HG02642 (cell line): ENCODE data around the gene CUL7.
"Not testable (repeated sequence)": the region's sequence is repeated elsewhere in the genome, so short reads cannot be mapped to it uniquely, and the experiment has no call there.

Experiments used
- ATAC-seq: cut with Tn5 transposase; IDR thresholded peaks from one replicate; pipeline ENCODE4 v1.9.1; 2021; ENCODE audit warnings: mild to moderate bottlenecking; ENCODE audit not compliant: unreplicated experiment, poor library complexity

CUL7 gene

GRCh38 chr6:43052225-43052841 is 1.3 kb downstream of the CUL7 start:
- ATAC-seq, result no peak

GRCh38 chr6:43050981-43051380 is 2.7 kb downstream of the CUL7 start:
- ATAC-seq, result no peak

GRCh38 chr6:43047998-43048397 is 5.7 kb downstream of the CUL7 start:
- no peak for ATAC-seq

DNA sequence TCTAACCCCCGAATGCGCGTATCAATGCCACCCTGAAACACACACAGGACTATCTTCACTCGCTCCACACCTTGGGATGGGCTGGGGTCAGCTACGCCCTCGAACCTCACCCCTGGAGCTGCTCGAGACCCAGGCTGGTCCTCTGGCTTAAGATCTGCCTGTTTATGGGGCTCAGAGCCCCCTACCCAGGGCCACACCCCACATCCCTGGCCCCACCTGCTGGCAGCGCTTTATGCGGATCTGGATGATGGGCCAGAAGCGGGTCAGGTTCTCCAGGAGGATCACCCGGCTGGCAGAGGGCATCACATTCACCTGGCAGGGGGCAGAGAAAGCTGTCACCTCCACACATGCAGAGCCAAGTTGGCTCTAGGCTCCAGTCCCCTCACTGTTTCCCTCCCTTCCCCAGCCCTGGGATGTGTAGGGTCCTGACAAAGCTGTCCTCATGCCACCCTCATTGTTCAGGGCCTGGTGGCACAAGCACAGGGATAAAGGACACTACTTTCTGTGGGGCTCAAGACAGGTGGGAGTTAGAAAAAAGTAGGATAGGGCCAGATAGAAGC is 8.2 kb downstream of the CUL7 start:
- ATAC-seq, result no peak

DNA sequence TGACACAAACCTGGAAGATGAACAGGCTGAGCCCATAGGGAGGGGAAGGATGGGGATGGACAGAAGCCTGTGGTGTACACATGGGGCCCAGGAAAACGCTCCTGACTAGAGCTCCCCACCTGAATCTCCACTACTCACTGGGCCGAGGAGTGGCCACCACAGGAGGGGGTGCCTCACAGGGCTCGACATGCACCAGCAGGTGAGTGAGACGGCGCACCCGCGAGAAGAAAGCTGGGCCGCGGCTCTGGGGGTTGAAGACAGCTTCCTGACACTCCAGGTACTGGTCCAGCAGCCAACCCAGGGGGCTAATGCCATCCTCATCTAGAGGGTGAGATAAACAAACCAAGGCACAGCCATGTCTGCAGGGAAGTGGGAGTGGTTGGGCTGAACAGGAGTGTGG is 10.3 kb downstream of the CUL7 start:
- ATAC-seq, result no peak

- ATAC-seq, result not testable (repeated sequence)
These were observed 12.2 kb downstream of the CUL7 start for GRCh38 chr6:43041475-43041874.

DNA sequence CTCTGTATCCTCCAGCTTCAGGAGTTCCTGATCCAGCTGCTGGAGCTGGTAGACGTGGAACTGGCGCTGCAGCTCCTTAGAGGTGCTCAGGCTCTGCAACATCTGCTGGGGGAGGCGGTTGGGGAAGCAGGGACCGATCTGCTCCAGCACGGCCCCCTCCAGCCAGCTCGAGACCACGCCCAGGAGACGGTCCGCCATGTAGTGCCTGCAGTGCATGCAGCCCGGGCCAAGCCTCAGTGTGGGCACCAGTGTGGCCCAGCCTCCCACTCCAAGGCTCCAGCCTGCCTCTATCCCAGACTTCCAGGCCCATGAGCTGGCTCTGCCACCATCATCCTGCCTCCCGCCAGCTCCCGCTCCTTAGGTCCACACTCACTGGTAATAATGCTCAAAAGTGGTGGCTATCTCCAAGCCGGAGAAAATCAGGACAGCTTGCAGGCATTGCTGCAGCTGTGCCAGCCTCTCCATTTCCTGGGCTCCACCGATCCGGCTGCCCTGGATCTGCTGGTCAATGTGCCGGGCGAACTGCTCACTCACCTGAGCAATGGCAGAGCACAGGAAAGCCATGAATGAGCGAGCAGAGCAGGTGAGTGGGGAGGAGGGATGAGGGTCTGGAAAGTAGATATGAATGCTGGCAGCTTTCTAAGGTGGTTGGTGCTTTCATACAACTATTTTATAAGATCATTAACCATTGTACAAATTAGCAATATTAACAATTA is 13.0 kb downstream of the CUL7 start:
- no peak for ATAC-seq

GRCh38 chr6:43038727-43039126 is 14.9 kb downstream of the CUL7 start:
- no peak for ATAC-seq

DNA sequence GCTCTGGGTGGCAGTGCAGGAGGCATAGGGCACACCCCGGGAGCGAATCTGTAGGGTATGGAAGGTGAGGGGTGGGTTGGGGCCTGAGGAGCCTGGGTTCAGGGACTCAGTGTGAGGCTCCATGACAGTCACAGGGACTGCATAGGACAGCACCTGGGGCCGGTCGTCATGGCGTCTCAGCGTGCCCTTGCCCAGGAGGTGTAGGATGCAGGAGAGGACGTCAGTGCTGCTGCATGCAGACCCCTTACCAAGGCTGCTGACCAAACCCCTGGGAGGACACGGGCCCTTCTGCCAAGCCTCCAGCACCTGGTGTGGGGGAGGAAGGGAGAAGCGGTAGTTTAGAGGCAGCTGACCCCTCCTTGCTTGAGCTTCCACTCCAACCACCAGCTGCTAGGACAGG is 15.9 kb downstream of the CUL7 start:
- no peak for ATAC-seq

GRCh38 chr6:43037197-43037596 is 16.5 kb downstream of the CUL7 start:
- no peak for ATAC-seq

- no peak for ATAC-seq
These were observed 16.9 kb downstream of the CUL7 start for GRCh38 chr6:43036712-43037111.

GRCh38 chr6:43035495-43036194 is 18.0 kb downstream of the CUL7 start:
- no peak for ATAC-seq

DNA sequence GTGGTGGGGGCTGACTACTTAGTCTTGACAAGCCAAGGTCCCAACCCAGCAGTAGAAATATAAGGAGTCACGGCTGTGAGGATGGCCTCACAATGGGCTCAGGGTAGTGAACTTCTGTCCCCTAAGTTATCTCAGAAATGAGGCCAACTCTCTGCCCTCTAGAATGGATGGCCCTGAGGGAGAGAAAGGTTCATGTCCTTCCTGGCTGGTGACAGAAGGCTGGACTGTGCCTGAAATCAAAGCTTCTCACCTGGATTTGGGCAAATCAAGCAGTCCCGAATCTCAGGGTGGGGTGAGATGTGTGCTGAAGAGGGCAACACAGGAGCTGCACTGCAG is 19.5 kb downstream of the CUL7 start:
- no peak for ATAC-seq

DNA sequence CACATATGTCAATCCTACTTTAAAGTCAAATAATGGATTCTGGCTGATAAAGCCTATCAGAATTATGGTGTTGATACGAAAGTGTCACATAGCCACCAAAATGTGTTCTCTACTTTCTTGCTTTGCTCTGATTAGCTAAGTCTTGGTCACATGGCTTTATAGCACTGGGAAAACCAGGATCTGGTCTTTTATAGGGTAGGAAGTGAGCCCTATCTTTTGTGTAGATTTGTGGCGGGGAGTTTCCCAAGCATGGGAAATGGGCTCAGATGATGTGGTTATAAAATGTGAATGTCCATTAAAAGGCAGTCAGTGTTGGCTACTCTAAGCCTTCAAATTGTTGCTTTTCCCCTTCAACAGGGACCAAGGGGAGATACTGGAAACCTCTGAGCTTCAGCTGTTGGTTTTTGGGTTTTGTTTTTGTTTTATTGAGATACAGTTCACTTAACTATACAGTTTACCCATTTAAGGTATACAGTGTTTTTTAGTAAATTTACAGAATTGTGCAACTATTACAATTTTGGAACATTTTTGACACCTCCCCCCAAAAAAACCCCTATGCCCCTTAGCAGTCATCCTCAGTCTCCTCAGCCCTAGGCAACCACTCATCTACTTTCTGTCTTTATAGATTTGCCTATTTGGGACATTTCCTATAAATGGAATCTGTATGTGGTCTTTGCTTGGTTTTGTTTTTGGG is 20.0 kb downstream of the CUL7 start:
- ATAC-seq, result no peak

DNA sequence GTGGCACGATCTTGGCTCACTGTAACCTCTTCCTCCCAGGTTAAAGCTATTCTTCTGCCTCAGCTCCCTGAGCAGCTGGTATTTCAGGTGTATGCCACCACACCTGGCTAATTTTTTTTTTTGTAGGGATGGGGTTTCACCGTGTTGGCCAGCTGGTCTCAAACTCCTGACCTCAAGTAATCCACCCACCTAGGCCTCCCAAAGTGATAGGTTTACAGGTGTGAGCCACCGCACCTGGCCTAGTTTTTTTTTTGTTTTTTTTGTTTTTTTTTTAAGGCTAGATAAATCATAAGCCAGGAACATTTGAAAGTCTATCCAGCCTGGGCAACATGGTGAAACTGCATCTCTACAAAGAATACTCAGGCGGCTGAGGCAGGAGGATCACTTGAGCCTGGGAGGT is 21.3 kb downstream of the CUL7 start:
- ATAC-seq, result no peak

GRCh38 chr6:43029120-43029519 is 24.5 kb downstream of the CUL7 start:
- no peak for ATAC-seq

DNA sequence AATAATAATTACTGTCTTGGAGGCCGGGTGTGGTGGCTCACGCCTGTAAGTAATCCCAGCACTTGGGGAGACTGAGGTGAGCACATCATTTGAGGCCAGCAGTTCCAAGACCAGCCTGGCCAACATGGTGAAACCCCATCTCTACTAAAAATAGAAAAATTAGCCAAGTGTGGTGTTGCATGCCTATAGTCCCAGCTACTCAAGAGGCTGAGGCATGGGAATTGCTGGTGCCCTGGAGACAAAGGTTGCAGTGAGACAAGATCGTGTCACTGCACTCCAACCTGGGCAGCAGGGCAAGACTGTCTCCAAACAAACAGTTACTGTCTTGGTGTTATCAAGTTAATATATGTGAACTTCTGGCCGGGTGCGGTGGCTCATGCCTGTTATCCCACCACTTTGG is 27.3 kb downstream of the CUL7 start:
- ATAC-seq, result no peak

DNA sequence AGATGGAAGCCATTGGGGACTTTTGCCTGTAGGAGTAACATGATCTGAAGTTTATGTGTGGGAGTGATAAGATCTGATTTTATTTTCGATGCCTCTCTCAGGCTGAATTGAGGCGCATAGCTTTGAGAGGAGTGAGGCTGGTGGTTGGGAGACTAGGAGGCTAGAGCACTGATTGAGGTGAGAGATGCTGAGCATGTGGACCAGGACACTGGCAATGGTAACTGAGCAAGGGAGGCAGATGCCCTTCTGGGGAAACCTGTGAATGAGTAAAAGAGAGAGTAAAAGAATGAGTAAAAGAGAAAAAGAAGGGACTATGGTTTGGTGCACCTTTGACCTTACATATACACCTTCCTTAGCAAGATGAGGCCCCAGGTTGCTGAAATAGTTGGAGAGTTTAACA is 29.2 kb downstream of the CUL7 start:
- ATAC-seq, result no peak

- peak; percentile 79 for ATAC-seq
These were observed 32.2 kb downstream of the CUL7 start, which contains the start of gene RRP36 for GRCh38 chr6:43021270-43022047. TSS of gene RRP36 (plus strand) at chr6:43021623. CDS start at chr6:43021655, 32 bp downstream.

DNA sequence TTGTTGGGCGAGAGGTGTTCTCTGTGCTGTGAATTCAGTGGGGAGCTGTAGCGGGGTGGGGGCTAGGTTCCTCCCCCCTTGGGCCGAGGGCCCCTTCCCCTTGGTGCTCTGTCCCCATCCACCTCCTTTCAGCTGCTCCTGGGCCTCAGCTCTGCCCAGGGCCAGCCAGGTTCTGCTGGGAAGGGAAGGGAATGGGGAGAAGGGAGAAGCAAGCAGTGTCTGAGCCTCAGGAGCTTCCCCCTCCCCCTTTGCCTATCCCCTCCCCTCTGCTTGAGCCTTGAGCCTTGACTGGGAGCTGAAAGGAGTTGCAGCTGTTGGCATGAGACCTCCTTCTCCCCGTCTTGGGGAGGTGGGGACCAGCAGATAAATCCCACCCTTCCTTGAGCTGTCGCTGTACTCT is 32.8 kb downstream of the CUL7 start:
- no peak for ATAC-seq
